DMS53 treated with DMSO at 0.1 percent for 48 hours (cell line): Measurements from ENCODE around the gene RIMS1.

Experiments
- DNase-seq: peaks from one replicate; lab custom pipeline; 2025; ENCODE audit not compliant: unreplicated experiment; lab: John Stamatoyannopoulos, UW

RIMS1 gene, protein sequence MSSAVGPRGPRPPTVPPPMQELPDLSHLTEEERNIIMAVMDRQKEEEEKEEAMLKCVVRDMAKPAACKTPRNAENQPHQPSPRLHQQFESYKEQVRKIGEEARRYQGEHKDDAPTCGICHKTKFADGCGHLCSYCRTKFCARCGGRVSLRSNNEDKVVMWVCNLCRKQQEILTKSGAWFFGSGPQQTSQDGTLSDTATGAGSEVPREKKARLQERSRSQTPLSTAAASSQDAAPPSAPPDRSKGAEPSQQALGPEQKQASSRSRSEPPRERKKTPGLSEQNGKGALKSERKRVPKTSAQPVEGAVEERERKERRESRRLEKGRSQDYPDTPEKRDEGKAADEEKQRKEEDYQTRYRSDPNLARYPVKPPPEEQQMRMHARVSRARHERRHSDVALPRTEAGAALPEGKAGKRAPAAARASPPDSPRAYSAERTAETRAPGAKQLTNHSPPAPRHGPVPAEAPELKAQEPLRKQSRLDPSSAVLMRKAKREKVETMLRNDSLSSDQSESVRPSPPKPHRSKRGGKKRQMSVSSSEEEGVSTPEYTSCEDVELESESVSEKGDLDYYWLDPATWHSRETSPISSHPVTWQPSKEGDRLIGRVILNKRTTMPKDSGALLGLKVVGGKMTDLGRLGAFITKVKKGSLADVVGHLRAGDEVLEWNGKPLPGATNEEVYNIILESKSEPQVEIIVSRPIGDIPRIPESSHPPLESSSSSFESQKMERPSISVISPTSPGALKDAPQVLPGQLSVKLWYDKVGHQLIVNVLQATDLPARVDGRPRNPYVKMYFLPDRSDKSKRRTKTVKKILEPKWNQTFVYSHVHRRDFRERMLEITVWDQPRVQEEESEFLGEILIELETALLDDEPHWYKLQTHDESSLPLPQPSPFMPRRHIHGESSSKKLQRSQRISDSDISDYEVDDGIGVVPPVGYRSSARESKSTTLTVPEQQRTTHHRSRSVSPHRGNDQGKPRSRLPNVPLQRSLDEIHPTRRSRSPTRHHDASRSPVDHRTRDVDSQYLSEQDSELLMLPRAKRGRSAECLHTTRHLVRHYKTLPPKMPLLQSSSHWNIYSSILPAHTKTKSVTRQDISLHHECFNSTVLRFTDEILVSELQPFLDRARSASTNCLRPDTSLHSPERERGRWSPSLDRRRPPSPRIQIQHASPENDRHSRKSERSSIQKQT (N-terminal part only)

DNA sequence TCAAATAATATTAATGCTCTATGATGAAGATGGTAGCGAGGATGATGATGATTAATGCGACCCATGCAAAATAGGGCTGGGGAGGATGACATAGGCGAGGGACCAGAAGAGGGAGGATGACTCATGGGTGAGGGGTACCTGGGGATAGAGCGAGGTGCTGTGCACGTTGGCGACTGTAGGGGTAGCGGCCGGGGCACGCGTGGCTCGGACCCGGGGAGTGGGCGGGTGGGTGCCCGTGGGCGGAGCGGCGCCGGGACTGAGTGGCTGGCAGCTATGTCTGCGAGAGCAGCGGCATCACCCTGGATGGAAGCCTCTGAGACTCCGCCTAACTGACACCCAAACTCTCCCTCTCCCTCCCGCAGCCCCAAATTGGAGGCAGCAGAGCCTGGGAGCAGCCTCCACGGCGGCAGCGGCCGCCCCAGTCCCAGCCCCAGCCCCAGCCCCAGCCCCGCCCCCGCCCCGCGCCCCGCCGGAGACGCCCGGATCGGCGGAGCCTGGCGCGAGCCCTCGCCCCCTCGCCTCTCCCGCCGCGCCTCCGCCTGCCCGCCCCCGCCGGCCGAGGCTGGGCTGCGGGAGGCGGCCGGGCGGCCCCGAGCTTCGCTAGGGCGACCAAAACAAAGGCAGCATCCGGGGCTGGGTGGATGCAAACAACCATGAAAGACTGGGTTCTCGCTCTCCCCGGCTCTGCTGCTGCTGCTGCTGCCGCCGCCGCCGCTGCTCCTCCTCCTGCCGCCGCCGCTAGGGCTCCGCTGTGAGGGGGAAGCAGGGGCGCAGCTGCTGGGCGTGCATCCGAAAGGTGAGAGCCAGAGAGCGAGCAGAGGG, at the start of gene RIMS1:
Gene RIMS1, plus strand, starts transcription at position 367 of the 822 bp plus-strand sequence. CDS start 474 bp downstream, outside the sequence.
- DNase-seq, result peak; percentile 41

- DNase-seq, result no peak
These were observed 35.1 kb upstream of the RIMS1 start for GRCh38 chr6:71851214-71851613.

DNA sequence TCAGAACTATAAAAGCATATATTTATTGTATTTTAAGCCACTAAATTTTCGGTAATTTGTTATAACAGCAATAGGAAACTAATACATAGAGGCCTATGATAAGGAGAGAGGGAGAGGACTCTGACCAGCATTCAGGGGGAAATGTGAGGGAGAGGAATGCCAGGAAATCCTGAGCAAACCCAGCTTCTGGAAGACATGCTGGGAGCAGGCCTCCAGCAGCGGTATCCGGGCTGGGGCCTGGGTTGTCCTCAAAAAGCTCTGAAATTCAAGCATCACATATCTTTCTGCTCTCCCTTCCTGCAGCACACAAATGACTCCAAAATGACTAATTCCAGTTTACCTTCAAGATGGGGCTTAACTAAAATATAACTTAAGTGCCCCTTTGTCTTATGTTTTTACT, 33.4 kb upstream of the RIMS1 start:
- DNase-seq, result no peak

GRCh38 chr6:71855406-71855805, 30.9 kb upstream of the RIMS1 start:
- DNase-seq, result peak; percentile 52

- no peak for DNase-seq
These were observed 7.3 kb upstream of the RIMS1 start for GRCh38 chr6:71879016-71879415.

GRCh38 chr6:71887006-71887743, 825 bp downstream of the RIMS1 start:
- DNase-seq, result no peak

DNA sequence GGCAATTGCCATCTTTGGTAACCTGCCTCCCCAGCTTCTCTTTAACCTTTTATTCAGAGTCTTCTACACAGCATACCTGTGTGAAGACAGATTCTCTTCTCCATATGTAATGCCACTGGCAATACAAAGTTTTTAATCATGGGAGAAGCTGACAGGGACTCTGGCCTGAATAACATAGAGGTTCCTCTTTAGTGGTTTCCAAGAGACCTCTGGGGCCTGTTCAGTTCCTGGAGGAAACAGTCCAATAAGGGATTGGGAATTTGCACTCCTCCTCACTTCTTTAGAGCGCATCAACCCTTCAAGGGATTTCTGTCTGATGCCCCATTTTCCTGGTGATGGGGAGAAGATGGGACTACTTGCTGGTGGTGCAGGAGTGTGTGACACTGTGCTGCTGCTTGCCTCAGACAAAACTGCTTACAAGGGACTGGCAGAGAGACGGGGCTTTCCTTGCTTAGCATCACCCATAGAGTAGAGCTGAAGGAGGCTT, 1.4 kb downstream of the RIMS1 start:
- DNase-seq, result no peak

- no peak for DNase-seq
These were observed 2.5 kb downstream of the RIMS1 start for GRCh38 chr6:71888756-71889340.

DNA sequence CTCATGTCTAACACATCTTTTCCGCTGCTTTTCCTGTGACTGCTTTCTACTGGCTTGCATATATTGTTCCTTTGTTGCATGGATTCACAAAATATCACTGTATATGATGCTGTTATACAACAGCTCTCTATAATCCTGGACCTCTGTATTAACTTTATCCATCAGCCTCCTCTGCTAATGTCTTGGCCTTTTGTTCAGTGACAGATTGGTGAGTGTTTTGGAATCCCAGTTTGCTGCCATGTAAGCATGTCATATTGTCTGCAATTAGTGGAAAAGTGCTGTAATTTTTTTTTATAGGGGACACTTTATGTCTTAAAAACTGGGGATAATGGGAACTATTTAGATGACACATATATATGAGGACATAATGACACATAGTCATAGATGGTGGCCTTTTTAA, 3.0 kb downstream of the RIMS1 start:
- DNase-seq, result no peak

DNA sequence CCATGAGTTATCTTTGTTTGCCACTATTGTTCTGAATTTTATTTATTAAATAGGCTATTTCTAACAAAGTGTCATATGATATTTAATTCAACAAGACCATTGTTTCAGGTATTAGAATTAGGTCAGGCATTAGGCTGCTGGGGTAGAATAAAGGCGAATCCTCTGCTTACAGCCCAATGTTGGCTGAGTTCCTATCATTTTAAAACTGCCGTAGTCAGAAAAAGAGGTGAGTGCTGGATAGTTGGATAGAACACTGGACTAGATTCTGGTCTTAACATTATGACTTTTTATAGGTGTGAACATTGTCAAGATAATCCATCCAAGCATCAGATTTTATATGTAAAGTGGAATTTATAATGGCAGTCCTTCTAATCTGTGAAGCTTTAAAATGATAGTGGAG, 6.3 kb downstream of the RIMS1 start:
- no peak for DNase-seq

DNA sequence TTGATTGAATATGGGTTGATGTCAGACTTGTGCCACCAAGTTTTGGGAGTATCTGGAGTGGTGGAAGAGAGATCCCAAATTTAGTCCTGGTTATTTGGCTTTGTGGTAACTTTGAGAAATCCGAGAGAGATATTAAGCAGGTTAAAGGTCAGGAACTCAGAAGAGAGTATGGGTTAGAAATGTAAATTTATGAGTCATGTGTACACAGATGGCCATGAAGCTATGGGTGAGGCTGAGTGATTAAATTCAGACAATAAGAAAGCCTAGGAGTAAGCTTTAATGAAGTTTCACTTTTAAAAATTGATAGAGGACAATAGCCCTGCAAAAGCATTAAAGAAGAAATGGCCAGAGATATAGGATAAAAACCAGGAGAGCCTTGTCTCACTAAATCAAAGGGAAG, 14.3 kb downstream of the RIMS1 start:
- peak; percentile 71 for DNase-seq

DNA sequence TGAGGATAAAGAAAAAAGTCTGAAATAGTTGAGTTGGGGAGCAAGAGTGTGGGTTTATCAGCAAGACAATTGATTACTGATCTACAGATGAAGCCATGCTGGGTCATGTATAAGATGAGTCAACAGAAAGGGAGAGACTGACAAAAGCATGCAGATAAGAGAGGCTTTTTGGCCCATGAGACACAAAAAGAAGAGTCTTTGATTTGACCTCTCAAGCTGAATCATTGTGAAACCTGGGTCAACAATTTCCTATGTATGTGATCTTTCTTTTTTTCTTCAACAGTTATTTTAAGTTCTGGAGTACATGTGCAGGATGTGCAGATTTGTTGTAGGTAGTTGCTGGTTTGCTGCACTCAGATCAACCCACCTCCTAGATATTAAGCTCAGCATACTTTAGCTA, 15.9 kb downstream of the RIMS1 start:
- no peak for DNase-seq

DNA sequence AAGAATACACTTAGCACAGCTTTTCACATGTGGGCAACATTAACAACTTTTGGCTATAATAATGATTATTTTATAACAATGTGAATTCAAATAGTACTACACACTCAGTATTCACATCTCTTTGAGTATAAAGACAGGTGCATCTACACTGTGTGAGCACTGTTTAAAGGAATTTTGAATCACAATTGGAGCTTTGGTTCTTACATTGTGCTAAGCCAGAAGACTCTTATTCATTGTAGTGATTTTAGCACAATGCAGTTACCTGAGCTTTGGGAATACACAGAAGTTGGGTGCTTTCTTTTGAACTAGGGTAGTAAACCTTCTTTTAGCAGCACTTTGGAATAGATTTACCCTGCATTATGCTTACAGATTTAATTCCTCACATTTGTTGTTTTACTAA, 20.5 kb downstream of the RIMS1 start:
- no peak for DNase-seq

DNA sequence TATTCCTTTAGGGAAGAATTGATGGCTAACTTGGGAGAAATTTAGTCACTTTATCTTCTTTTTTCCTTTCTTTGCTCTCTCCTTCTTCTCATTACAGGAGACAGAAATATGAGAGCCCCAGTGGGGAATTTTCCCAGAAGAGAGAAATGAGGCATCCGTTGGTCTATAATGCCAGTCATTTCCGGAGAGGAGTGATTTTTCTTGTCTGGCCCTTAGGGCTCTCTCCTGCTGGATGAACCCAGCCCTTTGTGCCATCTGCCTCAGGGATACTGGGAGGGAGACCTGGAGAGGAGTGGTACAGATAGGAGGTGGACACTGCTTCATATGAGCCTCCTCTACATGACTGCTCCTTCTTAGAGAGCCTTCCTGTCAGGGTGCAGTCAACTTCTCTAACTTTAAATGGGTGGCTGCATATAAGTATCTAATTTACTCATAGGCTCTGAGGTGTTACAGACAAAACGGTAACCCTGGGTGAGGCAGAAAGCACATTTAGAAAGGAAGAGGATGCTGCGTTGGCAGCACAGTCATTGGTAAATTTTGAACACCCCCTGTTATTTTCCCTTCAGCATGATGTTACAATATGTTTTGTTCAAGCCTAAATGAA, 21.9 kb downstream of the RIMS1 start:
- no peak for DNase-seq

GRCh38 chr6:71913444-71914234, 27.3 kb downstream of the RIMS1 start:
- no peak for DNase-seq

GRCh38 chr6:71929047-71929446, 42.7 kb downstream of the RIMS1 start:
- DNase-seq, result no peak

DNA sequence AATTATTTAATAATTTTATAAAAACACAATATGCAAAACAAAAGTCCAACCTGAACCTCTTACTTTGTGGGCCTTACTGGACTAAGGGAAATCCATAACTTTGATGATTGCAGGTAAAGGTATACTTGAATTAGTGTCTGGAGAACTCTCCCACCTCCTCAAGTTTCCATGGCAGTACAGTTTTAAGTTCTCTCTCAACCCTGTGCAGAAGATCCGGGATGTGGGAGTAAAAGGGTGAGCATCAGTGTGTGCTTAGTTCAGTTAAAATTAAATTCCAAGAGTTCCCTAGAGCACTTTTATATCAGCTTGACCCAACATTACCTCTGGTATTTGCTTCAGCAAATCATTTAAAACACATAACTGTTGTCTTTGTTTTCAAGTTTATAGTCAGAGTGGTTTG, 47.5 kb downstream of the RIMS1 start:
- no peak for DNase-seq

DNA sequence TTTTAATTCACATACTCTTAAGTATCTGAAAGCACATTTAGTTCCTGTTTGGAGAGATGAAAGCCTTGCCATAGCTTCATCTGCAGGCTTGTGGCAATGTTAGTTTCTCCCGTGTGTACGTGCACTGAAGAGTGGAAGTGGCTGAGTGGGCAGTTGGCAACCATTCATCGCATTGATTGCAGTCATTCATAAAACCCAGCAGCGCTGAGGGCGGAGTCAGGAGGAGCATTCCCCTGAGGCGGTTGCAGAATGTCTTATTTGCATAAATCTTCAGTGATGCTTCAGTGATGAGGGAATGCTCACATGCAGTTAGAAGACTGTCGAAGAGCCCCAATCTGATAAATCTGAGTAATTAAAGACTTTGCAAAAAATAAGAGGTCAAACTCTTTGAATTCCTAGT, 79.1 kb downstream of the RIMS1 start:
- no peak for DNase-seq
